ENCODE measurements around the gene ADGRD1. TPM values are rescaled to one million over a fixed set of nuclear protein-coding genes. Genes with fewer than 3 reads are reported as not detected.

The ADGRD1 gene
- polyA plus RNA-seq, 3 donors, result 4.7 to 17.9 (median 4.9) TPM

- Histone ChIP-seq H3K9me3 (replicated peaks in 1 of 2; ENCODE audit: control insufficient read depth in 1 of 2, insufficient read depth in 1 of 2, low read length in 2 of 2) (no peaks in the 10 kb centered on the region), H3K4me2 (replicated peaks; ENCODE audit: extremely low read depth, low read length, poor library complexity, severe bottlenecking) (no peak overlapping the region), H3K27ac (ENCODE audit: low read depth in 1 of 2, low read length in 2 of 2) (no peak overlapping the region), H3K27me3 (ENCODE audit: control insufficient read depth in 2 of 2, insufficient read depth in 2 of 2, low read length in 2 of 2) (no peaks in the 10 kb centered on the region), H3K4me1 (ENCODE audit: control insufficient read depth in 1 of 2, insufficient read depth in 2 of 2, low read length in 2 of 2) (no peaks in the 10 kb centered on the region), H3K79me2 (ENCODE audit: insufficient read depth, low read length) (no peaks in the 10 kb centered on the region), H3K9ac (ENCODE audit: insufficient read depth, low read length, poor library complexity, severe bottlenecking) (no peak overlapping the region), H2AFZ (ENCODE audit: insufficient read depth, low read depth, low read length, poor library complexity, severe bottlenecking) (no peak overlapping the region), H4K20me1 (ENCODE audit: insufficient read depth, low read length) (no peaks in the 10 kb centered on the region), H3K4me3 (replicated peaks in 1 of 3; ENCODE audit: low read depth in 2 of 3, low read length in 3 of 3) (no peak overlapping the region), H3K36me3 (replicated peaks in 1 of 2; ENCODE audit: control insufficient read depth in 1 of 2, insufficient read depth in 2 of 2, low read length in 2 of 2) (no peaks in the 10 kb centered on the region)
- WGBS (ENCODE audit: insufficient coverage), result 94% methylated on average over 26 of the region's 30 CpGs
- intact Hi-C loops (cut with micrococcal nuclease), result no loop called here
- H3K4me1 Mint-ChIP-seq, result peaks cover 2% of the 10 kb centered on the region
- no peak for TF ChIP-seq CTCF (IDR thresholded peaks at IDR 0.05)
- H3K27ac Mint-ChIP-seq, result peak overlapping the region in 1 of 7 donors; percentile 73
- H3K9me3 Mint-ChIP-seq, result peaks cover 0 to 3% (median 0%) of the 10 kb centered on the region in 7 donors
- H3K4me3 Mint-ChIP-seq, result no peak overlapping the region
- no peak for DNase-seq
- peaks cover 1 to 4% (median 1%) of the 10 kb centered on the region in 3 donors for H3K27me3 Mint-ChIP-seq (ENCODE audit: low read depth in 3 of 3)
- peaks cover 6 to 8% of the 10 kb centered on the region in 2 donors for H3K36me3 Mint-ChIP-seq
Observed at GRCh38 chr12:131121705-131122405, 168.1 kb downstream of the ADGRD1 start.

GRCh38 chr12:131122631-131123030 is 168.9 kb downstream of the ADGRD1 start:
- Histone ChIP-seq H3K9ac (ENCODE audit: insufficient read depth, low read length, poor library complexity, severe bottlenecking) (no peak overlapping the region), H4K20me1 (ENCODE audit: insufficient read depth, low read length) (no peaks in the 10 kb centered on the region)
- H3K27ac Mint-ChIP-seq, result no peak overlapping the region

More at GRCh38 chr12:131122631-131123030, 168.9 kb downstream of the ADGRD1 start:
- Histone ChIP-seq H2AFZ (ENCODE audit: insufficient read depth, low read depth, low read length, poor library complexity, severe bottlenecking) (no peak overlapping the region), H3K4me1 (ENCODE audit: control insufficient read depth in 1 of 2, insufficient read depth in 2 of 2, low read length in 2 of 2) (no peaks in the 10 kb centered on the region), H3K4me3 (replicated peaks in 1 of 3; ENCODE audit: low read depth in 2 of 3, low read length in 3 of 3) (no peak overlapping the region), H3K36me3 (replicated peaks in 1 of 2; ENCODE audit: control insufficient read depth in 1 of 2, insufficient read depth in 2 of 2, low read length in 2 of 2) (no peaks in the 10 kb centered on the region), H3K27me3 (ENCODE audit: control insufficient read depth in 2 of 2, insufficient read depth in 2 of 2, low read length in 2 of 2) (no peaks in the 10 kb centered on the region), H3K9me3 (replicated peaks in 1 of 2; ENCODE audit: control insufficient read depth in 1 of 2, insufficient read depth in 1 of 2, low read length in 2 of 2) (no peaks in the 10 kb centered on the region), H3K4me2 (replicated peaks; ENCODE audit: extremely low read depth, low read length, poor library complexity, severe bottlenecking) (no peak overlapping the region), H3K79me2 (ENCODE audit: insufficient read depth, low read length) (no peaks in the 10 kb centered on the region), H3K27ac (ENCODE audit: low read depth in 1 of 2, low read length in 2 of 2) (no peak overlapping the region)
- 87% methylated on average over 3 of the region's 7 CpGs for WGBS (ENCODE audit: insufficient coverage)
- Mint-ChIP-seq H3K4me1 (no peaks in the 10 kb centered on the region), H3K4me3 (no peak overlapping the region), H3K27me3 (ENCODE audit: low read depth in 3 of 3) (peaks cover 1 to 4% (median 1%) of the 10 kb centered on the region in 3 donors), H3K36me3 (peaks cover 4 to 6% of the 10 kb centered on the region in 2 donors), H3K9me3 (peaks cover 0 to 4% (median 3%) of the 10 kb centered on the region in 7 donors)
- no peak for TF ChIP-seq CTCF (IDR thresholded peaks at IDR 0.05)
- DNase-seq, result no peak
- intact Hi-C loops (cut with micrococcal nuclease), result no loop called here
